MG63 (cell line): ENCODE data around the gene MYH7B. TPM values are rescaled to one million over a fixed set of nuclear protein-coding genes. Genes with fewer than 3 reads are reported as not detected.

Experiments used
- DNase-seq: peaks from one replicate; pipeline ENCODE4 v3.0.0-alpha.2; 2020
- H3K27me3 ChIP-seq: fragments of 250-450 bp; sonication (Bioruptor Pico); 2 replicates; pipeline ENCODE4 v1.5.1; 2020; ENCODE audit warnings: mild to moderate bottlenecking, moderate library complexity
- H3K36me3 ChIP-seq: fragments of 250-450 bp; sonication (Bioruptor Pico); 2 replicates; pipeline ENCODE4 v1.5.1; 2020; ENCODE audit warnings: mild to moderate bottlenecking, moderate library complexity
- H3K4me3 ChIP-seq: fragments of 250-450 bp; sonication (Bioruptor Pico); 2 replicates; pipeline ENCODE4 v1.5.1; 2020; ENCODE audit warnings: mild to moderate bottlenecking, moderate library complexity
- H3K9me3 ChIP-seq: fragments of 250-450 bp; sonication (Bioruptor Pico); 2 replicates; pipeline ENCODE4 v1.5.1; 2020; ENCODE audit warnings: mild to moderate bottlenecking, moderate library complexity
- total RNA-seq: library from RNA; depleted of rRNA; stranded (reverse); fragments of >200 nt; shearing (Covaris generic); gene quantifications from 2 replicates; pipeline ENCODE4 v1.2.3, GENCODE V29; 2014; ENCODE audit warnings: low replicate concordance; rRNA removed

MYH7B gene
- total RNA-seq, 1 experiment from 2014 or later = not detected

- no peak for DNase-seq
- Histone ChIP-seq H3K36me3 (peaks cover 87% of the 10 kb centered on the region), H3K4me3 (no peak overlapping the region), H3K27me3 (no peaks in the 10 kb centered on the region), H3K9me3 (no peaks in the 10 kb centered on the region)
Measured at GRCh38 chr20:35004749-35005462, 49.2 kb downstream of the MYH7B start.

Other genes starting within 250 kb of the MYH7B start
- gene NCOA6, start 130.2 kb upstream of the MYH7B start, total RNA-seq = 2.1 and 2.4 TPM in 2 replicates
- 0.12 and 3.4 TPM in 2 replicates for gene GGT7, start 83.0 kb upstream of the MYH7B start, total RNA-seq
- 24.8 and 31.8 TPM in 2 replicates for gene ACSS2, start 79.3 kb upstream of the MYH7B start, total RNA-seq
- 94.2 and 107 TPM in 2 replicates for gene GSS, start 62 bp upstream of the MYH7B start, total RNA-seq
- 65.8 and 97.7 TPM in 2 replicates for gene TRPC4AP, start 136.9 kb downstream of the MYH7B start, total RNA-seq
- gene EDEM2, start 191.5 kb downstream of the MYH7B start, total RNA-seq = 47.4 and 52.2 TPM in 2 replicates
- gene PROCR, start 216.2 kb downstream of the MYH7B start, total RNA-seq = 40.0 and 53.8 TPM in 2 replicates